ENCODE data around the gene CCDC68.

CCDC68 gene

GRCh38 chr18:54914816-54915215 is 44.4 kb downstream of the CCDC68 start:
- DNase-seq, result no peak

- DNase-seq, result no peak
Observed at GRCh38 chr18:54911551-54911950, 47.7 kb downstream of the CCDC68 start.

- no peak for DNase-seq
Observed at GRCh38 chr18:54910161-54910919, 48.9 kb downstream of the CCDC68 start.

GRCh38 chr18:54909538-54909937 is 49.7 kb downstream of the CCDC68 start:
- DNase-seq, result no peak

- DNase-seq, result no peak
Observed at GRCh38 chr18:54906331-54907185, 52.7 kb downstream of the CCDC68 start.

GRCh38 chr18:54905629-54906028 is 53.6 kb downstream of the CCDC68 start:
- DNase-seq, result no peak

GRCh38 chr18:54904581-54904980 is 54.7 kb downstream of the CCDC68 start:
- DNase-seq, result no peak

GRCh38 chr18:54900290-54900689 is 59.0 kb downstream of the CCDC68 start:
- no peak for DNase-seq

GRCh38 chr18:54899500-54899899 is 59.8 kb downstream of the CCDC68 start:
- DNase-seq, result no peak

GRCh38 chr18:54888933-54889332 is 70.3 kb downstream of the CCDC68 start:
- DNase-seq, result no peak

GRCh38 chr18:54888378-54888777 is 70.9 kb downstream of the CCDC68 start:
- DNase-seq, result no peak

- no peak for DNase-seq
Observed at GRCh38 chr18:54883816-54884604, 75.3 kb downstream of the CCDC68 start.

- no peak for DNase-seq
Observed at GRCh38 chr18:54882318-54882717, 76.9 kb downstream of the CCDC68 start.

- no peak for DNase-seq
Observed at GRCh38 chr18:54881229-54881768, 78.0 kb downstream of the CCDC68 start.

- no peak for DNase-seq
Observed at GRCh38 chr18:54880395-54881105, 78.7 kb downstream of the CCDC68 start.

- DNase-seq, result no peak
Observed at GRCh38 chr18:54879691-54880090, 79.6 kb downstream of the CCDC68 start.

- no peak for DNase-seq
Observed at GRCh38 chr18:54878659-54879358, 80.5 kb downstream of the CCDC68 start.

GRCh38 chr18:54878159-54878622 is 81.1 kb downstream of the CCDC68 start:
- DNase-seq, result no peak

GRCh38 chr18:54877076-54877475 is 82.2 kb downstream of the CCDC68 start:
- no peak for DNase-seq

- DNase-seq, result no peak
Observed at GRCh38 chr18:54875063-54875462, 84.2 kb downstream of the CCDC68 start.

- no peak for DNase-seq
Observed at GRCh38 chr18:54873884-54874255, 85.4 kb downstream of the CCDC68 start.

GRCh38 chr18:54872681-54873080 is 86.6 kb downstream of the CCDC68 start:
- DNase-seq, result no peak
